Measurements from ENCODE around the gene CPA1. TPM values are rescaled to one million over a fixed set of nuclear protein-coding genes. Genes with fewer than 3 reads are reported as not detected.

Gene CPA1
- polyA plus RNA-seq, 1 experiment = 0.10 TPM

DNA sequence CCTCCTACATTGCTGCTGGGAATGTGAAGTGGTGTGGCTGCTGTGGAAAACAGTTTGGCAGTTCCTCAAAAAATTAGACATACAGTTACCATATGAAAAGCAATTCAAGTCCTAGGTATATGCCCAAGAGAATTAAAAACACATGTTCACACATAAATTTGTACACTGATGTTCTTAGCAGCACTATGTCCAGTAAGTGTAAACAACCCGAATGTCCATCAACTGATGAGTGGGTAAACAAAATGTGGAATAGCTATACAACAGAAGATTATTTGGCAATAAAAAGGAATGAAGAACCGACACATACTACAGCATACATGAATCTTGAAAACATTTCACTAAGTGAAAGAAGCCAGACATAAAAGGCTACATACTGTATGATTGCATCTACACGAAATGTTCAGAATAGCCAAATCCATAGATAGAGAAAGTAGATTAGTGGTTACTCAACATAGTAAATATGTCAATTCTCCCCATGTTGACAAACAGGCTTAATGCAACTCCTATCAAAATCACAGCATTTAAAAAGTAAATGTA is 43.3 kb downstream of the CPA1 start:
- ChIA-PET POLR2A (no interaction called here), CTCF (no interaction called here)
- no peak for DNase-seq (ENCODE audit: low read depth)
- no peak overlapping the region for H3K4me3 ChIP-seq (ENCODE audit: low read depth, low read length)
- no peaks in the 10 kb centered on the region for H3K27me3 ChIP-seq (ENCODE audit: control insufficient read depth, insufficient read depth, low read length)
- no peaks in the 10 kb centered on the region for H3K36me3 ChIP-seq (ENCODE audit: control insufficient read depth, insufficient read depth, low read length)
- TF ChIP-seq, protein P1, sequence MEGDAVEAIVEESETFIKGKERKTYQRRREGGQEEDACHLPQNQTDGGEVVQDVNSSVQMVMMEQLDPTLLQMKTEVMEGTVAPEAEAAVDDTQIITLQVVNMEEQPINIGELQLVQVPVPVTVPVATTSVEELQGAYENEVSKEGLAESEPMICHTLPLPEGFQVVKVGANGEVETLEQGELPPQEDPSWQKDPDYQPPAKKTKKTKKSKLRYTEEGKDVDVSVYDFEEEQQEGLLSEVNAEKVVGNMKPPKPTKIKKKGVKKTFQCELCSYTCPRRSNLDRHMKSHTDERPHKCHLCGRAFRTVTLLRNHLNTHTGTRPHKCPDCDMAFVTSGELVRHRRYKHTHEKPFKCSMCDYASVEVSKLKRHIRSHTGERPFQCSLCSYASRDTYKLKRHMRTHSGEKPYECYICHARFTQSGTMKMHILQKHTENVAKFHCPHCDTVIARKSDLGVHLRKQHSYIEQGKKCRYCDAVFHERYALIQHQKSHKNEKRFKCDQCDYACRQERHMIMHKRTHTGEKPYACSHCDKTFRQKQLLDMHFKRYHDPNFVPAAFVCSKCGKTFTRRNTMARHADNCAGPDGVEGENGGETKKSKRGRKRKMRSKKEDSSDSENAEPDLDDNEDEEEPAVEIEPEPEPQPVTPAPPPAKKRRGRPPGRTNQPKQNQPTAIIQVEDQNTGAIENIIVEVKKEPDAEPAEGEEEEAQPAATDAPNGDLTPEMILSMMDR (IDR thresholded peaks at IDR 0.05; ENCODE audit: insufficient read depth, low read depth, low read length) = no peak

DNA sequence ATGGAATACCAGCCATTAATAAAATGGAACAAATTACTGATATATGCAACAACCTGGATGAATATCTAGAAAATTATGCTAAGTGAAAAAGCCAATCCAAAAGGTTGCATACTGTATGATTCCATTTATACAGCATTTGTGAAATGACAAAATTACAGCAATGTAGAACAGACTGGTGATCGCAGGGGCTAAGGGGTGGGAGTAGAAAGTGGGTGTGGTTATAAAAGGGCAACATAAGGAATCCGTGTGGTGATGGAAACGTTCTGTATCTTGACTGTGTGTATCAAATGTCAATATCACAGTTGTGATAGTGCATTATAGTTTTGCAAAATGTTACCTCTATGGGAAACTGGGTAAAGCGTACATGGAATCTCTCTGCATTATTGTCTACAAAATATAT is 45.5 kb downstream of the CPA1 start:
- H3K4me3 ChIP-seq (ENCODE audit: low read depth, low read length) = no peak overlapping the region
- no peaks in the 10 kb centered on the region for H3K27me3 ChIP-seq (ENCODE audit: control insufficient read depth, insufficient read depth, low read length)
- DNase-seq (ENCODE audit: low read depth) = no peak
- no peaks in the 10 kb centered on the region for H3K36me3 ChIP-seq (ENCODE audit: control insufficient read depth, insufficient read depth, low read length)
- ChIA-PET CTCF (no interaction called here), POLR2A (no interaction called here)
- TF ChIP-seq, protein P1 (IDR thresholded peaks at IDR 0.05; ENCODE audit: insufficient read depth, low read depth, low read length) = no peak

DNA sequence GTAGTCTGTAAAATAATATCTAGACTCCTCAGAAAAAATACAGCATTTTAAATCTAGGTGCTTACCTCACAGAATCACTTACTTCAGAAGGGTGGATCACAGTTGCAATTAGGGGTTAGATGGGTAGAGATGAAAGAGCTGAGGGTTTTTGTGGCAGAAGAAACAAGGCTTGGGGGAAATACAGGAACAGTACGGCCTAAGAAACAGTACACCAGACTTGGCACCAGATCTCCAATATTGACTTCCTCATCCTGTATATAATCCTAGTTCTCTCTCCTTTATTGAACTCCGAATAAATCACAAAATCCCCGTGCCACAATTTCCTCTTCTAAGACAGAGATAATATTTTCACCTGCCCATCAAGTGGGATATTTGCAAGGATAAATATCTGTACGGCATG is 46.3 kb downstream of the CPA1 start:
- POLR2A ChIA-PET = no interaction called here
- TF ChIP-seq, protein P1 (IDR thresholded peaks at IDR 0.05; ENCODE audit: insufficient read depth, low read depth, low read length) = no peak
- no peak for DNase-seq (ENCODE audit: low read depth)
- Histone ChIP-seq H3K36me3 (ENCODE audit: control insufficient read depth, insufficient read depth, low read length) (no peaks in the 10 kb centered on the region), H3K4me3 (ENCODE audit: low read depth, low read length) (no peak overlapping the region), H3K27me3 (ENCODE audit: control insufficient read depth, insufficient read depth, low read length) (no peaks in the 10 kb centered on the region)
- CTCF ChIA-PET = no interaction called here

DNA sequence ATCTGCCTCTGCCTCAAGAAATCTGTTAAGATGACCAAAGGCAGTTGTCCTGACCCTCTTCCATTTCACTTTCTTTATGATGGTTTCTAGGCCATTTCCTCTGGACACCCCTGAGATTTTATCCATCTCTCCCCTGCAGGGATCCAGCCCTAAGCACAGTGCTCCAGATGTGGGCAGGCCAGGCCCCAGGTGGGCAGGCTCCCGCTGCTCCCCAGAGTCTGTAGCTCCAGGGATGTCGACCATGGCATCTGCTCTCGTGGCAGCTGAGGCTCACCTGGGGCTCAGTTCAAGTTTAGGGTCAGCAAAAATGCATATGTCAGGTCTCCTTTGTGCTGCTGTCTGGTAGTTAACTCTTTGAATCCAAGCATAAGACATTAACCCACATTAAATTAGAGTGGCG is 48.7 kb downstream of the CPA1 start:
- no peak for DNase-seq (ENCODE audit: low read depth)
- Histone ChIP-seq H3K4me3 (ENCODE audit: low read depth, low read length) (no peak overlapping the region), H3K27me3 (ENCODE audit: control insufficient read depth, insufficient read depth, low read length) (no peaks in the 10 kb centered on the region), H3K36me3 (ENCODE audit: control insufficient read depth, insufficient read depth, low read length) (no peaks in the 10 kb centered on the region)
- ChIA-PET POLR2A (no interaction called here), CTCF (interaction anchor here (1.1 kb wide), 1 partner anchor 151 kb away, joined by 3 read pairs; no protein-coding TSS in a partner anchor)
- TF ChIP-seq, protein P1 (IDR thresholded peaks at IDR 0.05; ENCODE audit: insufficient read depth, low read depth, low read length) = no peak

DNA sequence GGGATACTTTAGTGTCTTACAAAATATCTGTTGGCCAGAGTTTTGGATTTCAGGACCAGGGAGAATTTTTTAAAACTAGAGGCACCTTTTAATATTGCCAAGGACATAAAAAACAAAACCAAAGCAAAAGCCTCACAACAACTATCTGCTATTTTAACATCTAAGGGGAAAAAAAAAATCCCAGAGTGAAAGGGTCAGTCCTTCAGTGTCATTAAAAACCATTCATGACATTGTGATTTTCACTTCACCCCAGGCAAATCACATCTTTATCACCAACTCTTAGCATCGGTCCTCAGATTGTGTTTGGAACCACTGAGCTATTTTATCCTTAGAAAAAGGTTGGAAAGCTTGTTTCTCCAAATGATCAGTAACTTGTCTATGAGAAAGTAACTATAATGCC is 49.8 kb downstream of the CPA1 start:
- Histone ChIP-seq H3K4me3 (ENCODE audit: low read depth, low read length) (no peak overlapping the region), H3K36me3 (ENCODE audit: control insufficient read depth, insufficient read depth, low read length) (no peaks in the 10 kb centered on the region), H3K27me3 (ENCODE audit: control insufficient read depth, insufficient read depth, low read length) (no peaks in the 10 kb centered on the region)
- ChIA-PET CTCF (interaction anchor here (0.9 to 1.1 kb wide), 3 partner anchors 11 to 359 kb away, joined by 3 read pairs; partner anchors contain the start of gene CEP41), POLR2A (no interaction called here)
- DNase-seq (ENCODE audit: low read depth) = no peak
- TF ChIP-seq, protein P1 (IDR thresholded peaks at IDR 0.05; ENCODE audit: insufficient read depth, low read depth, low read length) = no peak

Data from BJ (cell line).